Body of pancreas (tissue), 4 donors: ENCODE data around the gene TC2N.

ENCODE experiments used
- CTCF ChIP-seq, 7 experiments: fragments of 450-650 bp in 4 of 7; fragments of 200-600 bp in 3 of 7; sonication (generic) in 3 of 7; IDR thresholded peaks; one replicate each; pipeline ENCODE4 v1.5.1; 2016 to 2019; ENCODE audit warnings: antibody characterized with exemption in 7 of 7
- POLR2A ChIP-seq, 3 donors: fragments of 450-650 bp; IDR thresholded peaks; one replicate each; pipeline ENCODE4 v1.6.1; 2016; ENCODE audit warnings: antibody characterized with exemption in 3 of 3, mild to moderate bottlenecking in 2 of 3

GRCh38 chr14:91861091-91861490 is 6.2 kb downstream of the TC2N start:
- TF ChIP-seq POLR2A (IDR thresholded peaks at IDR 0.05): no peak
- no peak for TF ChIP-seq CTCF (IDR thresholded peaks at IDR 0.05)
